Muscle layer of colon (tissue), 2 donors: Measurements from ENCODE around the gene TULP1.
"Not testable (repeated sequence)": the region's sequence is repeated elsewhere in the genome, so short reads cannot be mapped to it uniquely, and the experiment has no call there.

Experiments
- H3K27ac ChIP-seq: one replicate; pipeline ENCODE4 v1.7.0; 2013; ENCODE audit warnings: low read depth, mild to moderate bottlenecking, low read length, moderate library complexity
- H3K27me3 ChIP-seq, 2 donors: one replicate each; pipeline ENCODE4 v1.7.0; 2013; ENCODE audit warnings: low read length in 2 of 2, mild to moderate bottlenecking in 2 of 2; ENCODE audit not compliant: insufficient read depth in 2 of 2, control insufficient read depth in 1 of 2
- H3K36me3 ChIP-seq: one replicate; pipeline ENCODE4 v1.7.0; 2013; ENCODE audit warnings: mild to moderate bottlenecking, low read length; ENCODE audit not compliant: insufficient read depth
- H3K4me1 ChIP-seq: one replicate; pipeline ENCODE4 v1.7.0; 2013; ENCODE audit warnings: mild to moderate bottlenecking, low read length; ENCODE audit not compliant: insufficient read depth
- H3K4me3 ChIP-seq, 2 donors: one replicate each; pipeline ENCODE4 v1.7.0; 2013; ENCODE audit warnings: low read length in 2 of 2, low read depth in 1 of 2, mild to moderate bottlenecking in 1 of 2, moderate library complexity in 1 of 2
- H3K9ac ChIP-seq: one replicate; pipeline ENCODE4 v1.7.0; 2013; ENCODE audit warnings: low read length
- H3K9me3 ChIP-seq: one replicate; pipeline ENCODE4 v1.7.0; 2013; ENCODE audit warnings: mild to moderate bottlenecking, low read length
- donor health status: abdominal sarcoma.
- donor health status: Adenocarcinoma of cecum.

The TULP1 gene

DNA sequence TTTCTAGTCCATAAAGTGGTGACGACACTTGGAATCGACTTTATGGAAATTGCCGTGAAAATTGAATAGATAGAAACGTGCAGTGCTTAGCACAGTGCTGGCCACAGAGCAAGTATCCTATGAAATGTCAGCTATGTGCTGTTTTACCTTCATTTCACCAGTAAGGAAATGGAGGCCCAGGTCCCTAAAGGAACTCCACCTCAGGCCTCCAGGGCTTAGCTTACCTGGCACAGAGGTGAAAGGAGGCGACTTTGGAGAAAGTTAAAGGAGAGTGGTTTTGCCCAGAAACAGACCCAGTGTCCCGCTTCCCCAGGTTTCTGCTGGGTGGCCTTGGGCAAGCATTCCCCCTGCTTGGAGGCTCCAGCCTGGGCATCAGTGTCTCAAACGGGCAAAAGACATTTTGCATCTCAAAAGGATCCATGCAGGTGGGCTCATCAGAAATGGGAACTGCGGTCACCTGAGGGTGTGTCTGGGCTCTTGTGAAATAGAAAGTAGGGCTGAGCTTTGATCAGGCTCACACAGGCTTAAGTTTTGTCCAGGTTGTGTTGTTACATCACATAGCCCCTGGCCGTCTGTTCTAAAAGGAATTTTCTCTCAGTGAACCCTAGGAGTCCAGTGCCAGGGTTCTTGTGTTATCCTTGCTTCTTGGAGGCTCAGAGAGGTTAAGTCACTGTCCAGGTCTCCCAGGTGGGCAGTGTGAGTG lies 6.8 kb upstream of the TULP1 start:
- no peak overlapping the region for H3K9ac ChIP-seq
- no peak overlapping the region for H3K4me3 ChIP-seq
- H3K27me3 ChIP-seq: no peaks in the 10 kb centered on the region
- H3K36me3 ChIP-seq: no peaks in the 10 kb centered on the region
- H3K9me3 ChIP-seq: no peaks in the 10 kb centered on the region
- no peaks in the 10 kb centered on the region for H3K4me1 ChIP-seq
- no peak overlapping the region for H3K27ac ChIP-seq

DNA sequence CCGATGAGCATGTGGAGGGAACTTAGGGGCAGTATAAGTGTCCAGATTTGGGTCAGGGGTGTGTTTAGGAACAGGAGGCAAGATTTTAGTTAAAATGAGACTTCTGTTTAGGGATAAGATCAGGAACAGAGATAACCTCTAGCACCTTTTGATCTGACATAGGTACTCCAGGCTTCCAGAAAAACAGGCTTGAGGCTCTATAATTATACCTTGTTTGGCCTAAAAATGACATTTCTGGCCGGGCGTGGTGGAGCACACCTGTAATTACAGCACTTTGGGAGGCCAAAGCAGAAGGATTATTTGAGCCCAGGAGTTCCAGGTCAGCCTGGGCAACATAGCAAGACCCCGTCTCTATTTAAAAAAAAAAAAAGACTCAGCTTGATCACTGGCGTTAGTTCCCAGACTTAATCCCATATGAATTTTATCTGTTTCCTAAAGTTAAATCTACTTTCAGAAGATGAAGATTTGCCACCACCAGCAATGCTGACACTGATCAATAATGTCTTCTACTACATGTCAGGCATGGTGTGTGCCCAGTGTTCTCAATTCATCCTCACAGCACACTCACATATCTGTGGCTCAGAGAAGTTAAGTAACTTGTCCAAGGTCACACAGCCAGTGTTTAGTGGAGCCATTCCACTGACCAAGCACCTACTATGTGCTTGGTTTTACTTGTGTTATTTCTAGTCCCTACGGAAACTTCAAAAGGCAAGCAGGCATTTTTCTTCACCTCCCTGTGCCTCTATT lies 6.0 kb upstream of the TULP1 start:
- H3K9me3 ChIP-seq: no peaks in the 10 kb centered on the region
- H3K4me1 ChIP-seq: no peaks in the 10 kb centered on the region
- no peaks in the 10 kb centered on the region for H3K27me3 ChIP-seq
- no peak overlapping the region for H3K9ac ChIP-seq
- H3K27ac ChIP-seq: no peak overlapping the region
- no peaks in the 10 kb centered on the region for H3K36me3 ChIP-seq
- no peak overlapping the region for H3K4me3 ChIP-seq

DNA sequence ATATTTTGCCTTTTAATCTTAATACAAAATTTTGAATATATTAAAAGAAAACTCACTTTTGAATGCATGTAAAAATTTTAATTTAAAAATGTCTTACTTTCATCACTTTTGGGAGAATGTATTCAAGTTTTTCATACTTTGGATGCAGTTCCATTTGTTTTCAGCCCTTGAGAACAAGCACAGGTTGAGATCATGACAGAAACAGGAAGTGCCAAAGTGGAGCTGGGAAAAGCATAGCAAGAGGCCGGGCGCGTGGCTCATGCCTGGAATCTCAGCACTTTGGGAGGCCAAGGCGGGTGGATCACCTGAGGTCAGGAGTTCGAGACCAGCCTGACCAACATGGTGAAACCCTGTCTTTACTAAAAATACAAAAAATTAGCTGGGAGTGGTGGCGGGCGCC lies 5.3 kb upstream of the TULP1 start:
- not testable (repeated sequence) for H3K4me1 ChIP-seq, H3K9ac ChIP-seq, H3K9me3 ChIP-seq, H3K27me3 ChIP-seq, H3K36me3 ChIP-seq, H3K27ac ChIP-seq, H3K4me3 ChIP-seq

DNA sequence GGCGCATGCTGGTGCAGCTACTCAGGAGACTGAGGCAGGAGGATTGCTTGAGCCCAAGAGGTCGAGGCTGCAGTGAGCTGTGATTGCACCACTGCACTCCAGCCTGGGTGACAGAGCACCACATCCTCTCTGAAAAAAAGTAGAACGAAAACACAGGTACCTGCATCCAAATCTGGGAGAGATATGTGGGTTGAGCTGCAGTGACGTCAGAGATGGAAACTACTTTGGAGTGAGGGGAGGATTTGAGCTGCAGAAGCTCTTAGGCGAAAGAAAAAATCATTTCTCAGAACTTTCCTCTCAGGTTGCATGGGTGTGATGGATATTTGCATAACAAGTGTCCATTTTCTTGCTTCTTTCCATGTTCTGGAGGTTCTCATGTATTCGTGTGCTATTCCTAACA lies 4.0 kb upstream of the TULP1 start:
- H3K27me3 ChIP-seq: peaks cover 0 to 12% of the 10 kb centered on the region in 2 donors
- peaks cover under 1% of the 10 kb centered on the region for H3K4me1 ChIP-seq
- no peak overlapping the region for H3K4me3 ChIP-seq
- no peak overlapping the region for H3K27ac ChIP-seq
- no peaks in the 10 kb centered on the region for H3K9me3 ChIP-seq
- H3K9ac ChIP-seq: no peak overlapping the region
- H3K36me3 ChIP-seq: no peaks in the 10 kb centered on the region

DNA sequence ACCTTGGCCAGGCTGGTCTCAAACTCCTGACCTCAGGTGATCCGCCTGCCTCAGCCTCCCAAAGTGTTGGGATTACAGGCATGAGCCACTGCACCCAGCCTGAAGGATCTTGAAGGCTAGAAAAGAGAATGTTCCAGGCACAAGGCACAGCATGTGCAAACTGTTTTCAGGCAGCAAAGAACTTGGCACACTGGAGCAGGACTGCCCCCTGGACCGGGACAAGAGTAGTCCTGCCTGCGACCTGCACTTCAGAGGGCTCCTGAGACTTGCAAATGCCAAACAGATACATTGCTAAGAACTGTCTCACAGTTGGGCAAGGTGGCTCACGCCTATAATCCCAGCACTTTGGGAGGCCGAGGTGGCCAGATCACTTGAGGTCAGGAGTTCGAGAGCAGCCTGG lies 3.2 kb upstream of the TULP1 start:
- H3K4me1 ChIP-seq, H3K36me3 ChIP-seq, H3K27ac ChIP-seq, H3K9me3 ChIP-seq, H3K4me3 ChIP-seq, H3K9ac ChIP-seq: not testable (repeated sequence)
- H3K27me3 ChIP-seq: peaks cover 0 to 20% of the 10 kb centered on the region in 2 donors

DNA sequence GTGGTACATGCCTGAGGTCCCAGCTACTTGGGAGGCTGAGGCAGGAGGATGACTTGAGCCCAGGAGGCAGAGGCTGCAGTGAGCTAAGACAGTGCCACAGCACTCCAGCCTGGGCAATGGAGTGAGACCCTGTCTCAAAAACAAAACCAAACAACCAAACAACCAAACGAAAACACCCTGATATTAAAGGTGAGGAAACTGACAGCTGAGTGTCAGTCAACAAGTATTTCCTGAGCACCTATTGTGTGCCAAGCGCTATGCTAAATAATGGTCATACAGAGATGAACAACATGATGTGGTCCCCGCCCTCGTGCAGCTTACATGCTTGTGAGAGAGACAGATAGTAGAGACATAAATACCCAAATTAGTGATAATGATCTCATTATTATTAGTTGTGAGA lies 1.9 kb upstream of the TULP1 start:
- Histone ChIP-seq H3K9me3 (no peaks in the 10 kb centered on the region), H3K4me3 (no peak overlapping the region), H3K9ac (no peak overlapping the region), H3K27me3 (peaks cover 10 to 32% of the 10 kb centered on the region in 2 donors), H3K4me1 (peaks cover 8% of the 10 kb centered on the region), H3K36me3 (no peaks in the 10 kb centered on the region), H3K27ac (no peak overlapping the region)

DNA sequence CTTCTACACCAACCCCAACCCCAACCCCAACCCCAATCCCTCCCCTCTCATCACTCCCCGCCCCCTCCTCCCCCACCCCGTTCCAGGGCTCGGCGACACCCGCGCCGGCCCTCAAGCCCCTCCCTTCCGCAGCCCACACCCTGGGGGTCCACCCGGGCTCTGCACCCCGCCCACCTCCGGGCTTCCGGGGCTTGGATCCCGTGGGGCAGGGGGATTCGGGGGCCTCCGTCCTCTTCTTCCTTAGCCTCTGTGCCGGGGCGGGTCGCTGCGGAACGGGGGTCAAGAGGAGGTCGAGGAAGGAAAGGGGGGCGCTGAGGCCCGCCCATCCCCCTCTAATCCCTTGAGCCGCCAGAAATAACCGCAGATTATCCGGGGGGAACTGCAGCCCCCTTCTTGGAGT lies 690 bp downstream of the TULP1 start:
- H3K27ac ChIP-seq: no peak overlapping the region
- H3K4me1 ChIP-seq: peaks cover 8% of the 10 kb centered on the region
- H3K27me3 ChIP-seq: peaks cover 22 to 41% of the 10 kb centered on the region in 2 donors
- H3K9ac ChIP-seq: no peak overlapping the region
- H3K36me3 ChIP-seq: no peaks in the 10 kb centered on the region
- H3K9me3 ChIP-seq: no peaks in the 10 kb centered on the region
- peak overlapping the region in 1 of 2 donors; percentile 46 for H3K4me3 ChIP-seq

DNA sequence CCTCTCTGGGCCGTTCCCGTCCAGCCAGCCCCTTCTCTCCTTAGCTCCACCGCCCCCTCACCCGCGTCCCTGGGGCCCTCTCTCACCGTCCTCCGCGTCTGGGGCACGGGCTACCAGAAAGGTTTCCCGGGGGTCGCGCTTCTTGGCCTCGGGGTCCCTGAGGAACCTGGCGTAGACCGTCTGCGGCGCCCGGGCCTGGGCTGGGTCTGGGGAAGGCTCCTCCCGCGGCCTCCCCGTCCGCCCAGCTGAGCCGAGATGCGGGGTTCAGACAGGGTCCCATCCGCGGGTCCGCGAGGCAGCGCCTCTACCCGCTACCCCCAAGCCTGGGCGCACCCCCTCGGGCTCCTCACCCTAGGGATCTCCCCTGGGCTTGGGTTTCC lies 1.1 kb downstream of the TULP1 start:
- H3K4me1 ChIP-seq: peaks cover 8% of the 10 kb centered on the region
- H3K27ac ChIP-seq: no peak overlapping the region
- H3K36me3 ChIP-seq: no peaks in the 10 kb centered on the region
- no peaks in the 10 kb centered on the region for H3K9me3 ChIP-seq
- peaks cover 26 to 44% of the 10 kb centered on the region in 2 donors for H3K27me3 ChIP-seq
- no peak overlapping the region for H3K9ac ChIP-seq
- H3K4me3 ChIP-seq: peak overlapping the region; percentile 20 to 46

DNA sequence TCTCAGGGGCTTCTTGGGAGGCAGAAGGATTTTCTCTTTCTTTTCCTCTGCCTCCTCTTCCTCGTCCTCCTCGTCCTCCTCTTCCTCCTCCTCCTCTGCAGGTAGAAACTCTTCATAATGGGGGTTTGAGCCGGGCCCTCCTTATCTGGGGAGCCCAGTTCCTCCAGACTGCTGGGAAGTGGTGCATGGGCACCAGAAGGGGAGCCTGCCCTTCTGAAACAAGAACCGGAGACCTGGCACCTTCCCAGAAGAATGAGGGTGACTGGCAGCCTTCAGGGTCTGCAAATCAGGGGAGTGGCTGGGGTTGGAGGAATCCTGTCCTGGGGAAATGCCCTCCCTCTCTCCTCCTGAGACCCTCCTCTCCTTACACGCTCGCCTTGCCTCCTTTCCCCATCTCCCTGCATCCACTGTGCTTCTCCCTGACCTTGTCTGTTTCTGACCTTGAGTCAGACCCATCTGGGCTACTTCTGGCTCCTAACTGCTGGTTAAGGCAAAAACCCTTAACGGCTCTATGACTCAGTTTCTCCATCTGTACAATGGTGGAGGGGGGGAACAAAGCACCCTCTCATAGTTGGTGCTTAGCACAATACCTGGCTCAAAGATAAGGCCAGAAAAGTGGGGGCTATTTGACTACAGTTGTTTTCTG lies 1.7 kb downstream of the TULP1 start:
- Histone ChIP-seq H3K9me3 (no peaks in the 10 kb centered on the region), H3K9ac (no peak overlapping the region), H3K4me3 (peak overlapping the region in 1 of 2 donors; percentile 20), H3K27ac (no peak overlapping the region), H3K36me3 (no peaks in the 10 kb centered on the region), H3K4me1 (peaks cover 8% of the 10 kb centered on the region), H3K27me3 (peaks cover 29 to 49% of the 10 kb centered on the region in 2 donors)

DNA sequence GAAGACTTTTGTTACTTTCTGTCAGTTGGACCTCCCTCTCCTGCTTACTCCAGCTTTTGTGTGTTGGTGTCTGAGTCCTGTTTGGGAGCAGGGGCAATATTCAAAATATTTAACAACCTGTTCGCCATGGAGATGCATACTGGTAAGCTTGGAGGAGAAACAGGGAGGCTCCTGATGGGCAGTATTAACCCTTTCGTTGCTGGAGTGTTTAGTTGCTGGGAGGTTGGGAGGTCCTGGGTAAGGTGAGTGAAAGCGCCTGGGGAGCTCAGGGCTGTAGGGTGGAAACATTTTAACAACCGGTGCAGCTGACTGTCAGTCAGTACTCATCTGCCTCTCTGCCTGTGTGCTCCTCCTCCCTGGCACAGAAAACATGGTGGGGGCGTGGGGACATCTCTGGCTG lies 4.2 kb downstream of the TULP1 start:
- Histone ChIP-seq H3K27ac (no peak overlapping the region), H3K4me1 (peaks cover 8% of the 10 kb centered on the region), H3K27me3 (peaks cover 29 to 60% of the 10 kb centered on the region in 2 donors)

DNA sequence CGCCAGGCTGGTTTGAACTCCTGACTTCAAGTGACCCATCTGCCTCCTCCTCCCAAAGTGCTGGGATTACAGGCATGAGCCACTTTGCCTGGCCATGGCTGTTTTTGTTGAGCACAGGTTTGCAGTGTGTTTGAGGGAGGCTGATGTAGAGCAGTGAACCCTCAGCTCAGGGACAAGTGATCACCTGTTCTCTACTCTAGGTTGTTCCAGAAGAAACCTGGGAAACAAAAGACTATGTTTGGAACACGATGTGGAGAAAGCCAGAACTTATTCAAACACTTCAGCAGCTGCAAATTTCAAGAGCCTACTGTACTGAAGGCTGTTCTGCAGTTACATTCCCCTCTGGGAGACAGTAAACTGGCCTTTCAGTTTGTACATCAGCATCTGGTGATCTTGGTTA lies 4.7 kb downstream of the TULP1 start:
- Histone ChIP-seq H3K27ac (no peak overlapping the region), H3K9ac (no peak overlapping the region), H3K4me1 (peaks cover 8% of the 10 kb centered on the region), H3K36me3 (no peaks in the 10 kb centered on the region), H3K9me3 (no peaks in the 10 kb centered on the region), H3K27me3 (peaks cover 29 to 60% of the 10 kb centered on the region in 2 donors), H3K4me3 (no peak overlapping the region)

More for the DNA sequence above, 4.2 kb downstream of the TULP1 start:
- no peaks in the 10 kb centered on the region for H3K9me3 ChIP-seq
- no peaks in the 10 kb centered on the region for H3K36me3 ChIP-seq
- H3K9ac ChIP-seq: no peak overlapping the region
- no peak overlapping the region for H3K4me3 ChIP-seq
